Measurements from ENCODE around the gene SHISA6.

SHISA6 gene

DNA sequence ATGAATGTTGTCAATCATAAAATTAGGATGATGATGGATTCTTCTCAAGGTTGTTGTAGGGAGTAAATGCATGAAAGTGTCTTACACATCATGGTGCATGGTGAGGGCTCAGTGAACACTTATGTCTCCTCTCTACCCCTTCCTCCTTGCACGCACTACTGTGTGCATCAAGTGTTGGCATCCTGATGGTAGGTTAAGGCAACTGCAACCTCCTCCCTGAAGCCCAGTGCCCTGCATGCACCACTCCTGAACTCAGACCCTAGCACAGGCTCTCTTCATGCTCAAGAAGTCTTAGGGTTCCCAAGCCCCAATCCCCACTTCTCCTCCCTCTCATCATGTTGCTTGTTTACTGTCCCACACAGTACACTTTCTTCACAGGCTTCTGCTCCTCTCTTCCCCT lies 251.5 kb downstream of the SHISA6 start (continued):
- TF ChIP-seq ZNF565 (CRISPR knock-in tag; conservative IDR thresholded peaks at IDR 0.05; ENCODE audit: low read depth): no peak
- TF ChIP-seq ZFP30 (CRISPR knock-in tag; IDR thresholded peaks at IDR 0.05): no peak
- TF ChIP-seq BACH2 (CRISPR knock-in tag; IDR thresholded peaks at IDR 0.05; ENCODE audit: borderline replicate concordance): no peak
- no peak for TF ChIP-seq ZNF8 (CRISPR knock-in tag; IDR thresholded peaks at IDR 0.05)

DNA sequence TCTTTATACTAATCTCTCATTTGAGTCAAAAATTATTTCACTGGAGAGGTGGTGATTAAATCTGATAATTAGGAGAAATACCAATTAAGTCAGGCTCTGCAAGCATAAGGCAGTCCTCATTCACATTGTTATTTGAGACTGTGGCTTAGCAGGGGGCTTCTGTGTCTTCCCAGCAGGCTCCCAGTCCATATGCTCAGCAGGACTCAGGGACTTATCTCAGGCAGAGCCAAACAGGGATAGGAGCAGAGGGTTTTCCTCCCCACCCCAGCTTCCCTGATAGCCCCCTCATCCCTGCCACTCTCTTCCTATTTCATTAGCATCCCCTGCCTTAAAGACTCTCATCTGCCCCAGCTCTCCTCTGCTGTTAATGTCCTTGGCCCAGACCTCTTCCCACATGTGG lies 252.9 kb downstream of the SHISA6 start:
- TF ChIP-seq TOX (CRISPR knock-in tag; IDR thresholded peaks at IDR 0.05; ENCODE audit: borderline replicate concordance) (no peak), ARNTL (CRISPR knock-in tag; IDR thresholded peaks at IDR 0.05; ENCODE audit: borderline replicate concordance, low read depth) (no peak), ZNF565 (CRISPR knock-in tag; conservative IDR thresholded peaks at IDR 0.05; ENCODE audit: low read depth) (no peak), PPARA (CRISPR knock-in tag; IDR thresholded peaks at IDR 0.05; ENCODE audit: borderline replicate concordance) (no peak), ZFP30 (CRISPR knock-in tag; IDR thresholded peaks at IDR 0.05) (no peak), RARB (CRISPR knock-in tag; IDR thresholded peaks at IDR 0.05) (no peak), ZC3H10 (CRISPR knock-in tag; IDR thresholded peaks at IDR 0.05) (no peak), ZNF70 (CRISPR knock-in tag; IDR thresholded peaks at IDR 0.05) (no peak)
- ATAC-seq: no peak

DNA sequence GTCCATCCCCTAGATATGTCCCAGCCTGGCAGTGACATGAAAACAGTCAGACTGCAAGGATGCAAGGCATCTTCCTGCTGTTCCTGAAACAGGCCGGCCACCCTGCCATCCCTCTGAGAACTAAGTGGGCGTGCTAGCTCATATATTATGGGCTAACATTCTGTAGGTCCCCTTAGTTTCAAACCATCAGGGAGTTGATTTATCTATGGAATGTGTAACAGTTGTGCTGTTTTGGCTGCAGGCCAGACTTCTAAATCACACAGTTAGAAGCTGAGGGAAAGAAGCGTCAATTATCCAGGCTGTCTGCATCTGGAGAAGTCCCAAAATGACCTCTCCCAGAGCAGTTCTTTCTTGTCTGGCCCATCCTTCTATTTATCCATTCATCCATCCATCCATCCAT lies 254.6 kb downstream of the SHISA6 start:
- no peak for ATAC-seq
- TF ChIP-seq ZNF565 (CRISPR knock-in tag; conservative IDR thresholded peaks at IDR 0.05; ENCODE audit: low read depth) (no peak), TOX (CRISPR knock-in tag; IDR thresholded peaks at IDR 0.05; ENCODE audit: borderline replicate concordance) (no peak)
- TF ChIP-seq, protein P1, sequence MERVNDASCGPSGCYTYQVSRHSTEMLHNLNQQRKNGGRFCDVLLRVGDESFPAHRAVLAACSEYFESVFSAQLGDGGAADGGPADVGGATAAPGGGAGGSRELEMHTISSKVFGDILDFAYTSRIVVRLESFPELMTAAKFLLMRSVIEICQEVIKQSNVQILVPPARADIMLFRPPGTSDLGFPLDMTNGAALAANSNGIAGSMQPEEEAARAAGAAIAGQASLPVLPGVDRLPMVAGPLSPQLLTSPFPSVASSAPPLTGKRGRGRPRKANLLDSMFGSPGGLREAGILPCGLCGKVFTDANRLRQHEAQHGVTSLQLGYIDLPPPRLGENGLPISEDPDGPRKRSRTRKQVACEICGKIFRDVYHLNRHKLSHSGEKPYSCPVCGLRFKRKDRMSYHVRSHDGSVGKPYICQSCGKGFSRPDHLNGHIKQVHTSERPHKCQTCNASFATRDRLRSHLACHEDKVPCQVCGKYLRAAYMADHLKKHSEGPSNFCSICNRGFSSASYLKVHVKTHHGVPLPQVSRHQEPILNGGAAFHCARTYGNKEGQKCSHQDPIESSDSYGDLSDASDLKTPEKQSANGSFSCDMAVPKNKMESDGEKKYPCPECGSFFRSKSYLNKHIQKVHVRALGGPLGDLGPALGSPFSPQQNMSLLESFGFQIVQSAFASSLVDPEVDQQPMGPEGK (CRISPR knock-in tag; IDR thresholded peaks at IDR 0.05; ENCODE audit: borderline replicate concordance): no peak
- TF ChIP-seq, protein P2, sequence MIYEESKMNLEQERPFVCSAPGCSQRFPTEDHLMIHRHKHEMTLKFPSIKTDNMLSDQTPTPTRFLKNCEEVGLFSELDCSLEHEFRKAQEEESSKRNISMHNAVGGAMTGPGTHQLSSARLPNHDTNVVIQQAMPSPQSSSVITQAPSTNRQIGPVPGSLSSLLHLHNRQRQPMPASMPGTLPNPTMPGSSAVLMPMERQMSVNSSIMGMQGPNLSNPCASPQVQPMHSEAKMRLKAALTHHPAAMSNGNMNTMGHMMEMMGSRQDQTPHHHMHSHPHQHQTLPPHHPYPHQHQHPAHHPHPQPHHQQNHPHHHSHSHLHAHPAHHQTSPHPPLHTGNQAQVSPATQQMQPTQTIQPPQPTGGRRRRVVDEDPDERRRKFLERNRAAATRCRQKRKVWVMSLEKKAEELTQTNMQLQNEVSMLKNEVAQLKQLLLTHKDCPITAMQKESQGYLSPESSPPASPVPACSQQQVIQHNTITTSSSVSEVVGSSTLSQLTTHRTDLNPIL (CRISPR knock-in tag; IDR thresholded peaks at IDR 0.05; ENCODE audit: low read depth): no peak

DNA sequence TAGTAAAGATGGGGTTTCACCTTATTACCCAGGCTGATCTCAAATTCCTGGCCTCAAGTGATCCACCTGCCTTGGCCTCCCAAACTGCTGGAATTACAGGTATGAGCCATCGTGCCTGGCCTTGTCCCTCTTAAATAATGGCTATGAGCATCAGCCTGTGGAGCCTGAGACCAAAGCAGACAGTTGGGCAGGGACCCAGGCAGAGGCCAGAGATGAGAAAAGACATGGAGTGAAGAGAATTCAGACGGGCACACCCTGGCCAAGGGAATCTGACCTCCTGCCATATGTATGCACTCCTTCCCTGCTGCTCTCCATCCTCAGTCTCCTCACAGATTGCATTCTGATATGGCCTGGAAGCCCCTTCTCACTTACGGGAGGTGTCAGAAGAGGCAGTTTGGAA lies 258.9 kb downstream of the SHISA6 start:
- TF ChIP-seq OSR1 (CRISPR knock-in tag; IDR thresholded peaks at IDR 0.05) (no peak), SNAI2 (CRISPR knock-in tag; IDR thresholded peaks at IDR 0.05) (no peak), ESRRG (CRISPR knock-in tag; IDR thresholded peaks at IDR 0.05) (no peak), TCF4 (CRISPR knock-in tag; IDR thresholded peaks at IDR 0.05; ENCODE audit: borderline replicate concordance) (no peak), ISL1 (CRISPR knock-in tag; IDR thresholded peaks at IDR 0.05) (no peak), ZNF565 (CRISPR knock-in tag; conservative IDR thresholded peaks at IDR 0.05; ENCODE audit: low read depth) (no peak), BACH2 (CRISPR knock-in tag; IDR thresholded peaks at IDR 0.05; ENCODE audit: borderline replicate concordance) (no peak), TOX (CRISPR knock-in tag; IDR thresholded peaks at IDR 0.05; ENCODE audit: borderline replicate concordance) (no peak), ZFP30 (CRISPR knock-in tag; IDR thresholded peaks at IDR 0.05) (no peak)
- TF ChIP-seq, protein P2 (CRISPR knock-in tag; IDR thresholded peaks at IDR 0.05; ENCODE audit: low read depth): no peak
- TF ChIP-seq, protein P3, sequence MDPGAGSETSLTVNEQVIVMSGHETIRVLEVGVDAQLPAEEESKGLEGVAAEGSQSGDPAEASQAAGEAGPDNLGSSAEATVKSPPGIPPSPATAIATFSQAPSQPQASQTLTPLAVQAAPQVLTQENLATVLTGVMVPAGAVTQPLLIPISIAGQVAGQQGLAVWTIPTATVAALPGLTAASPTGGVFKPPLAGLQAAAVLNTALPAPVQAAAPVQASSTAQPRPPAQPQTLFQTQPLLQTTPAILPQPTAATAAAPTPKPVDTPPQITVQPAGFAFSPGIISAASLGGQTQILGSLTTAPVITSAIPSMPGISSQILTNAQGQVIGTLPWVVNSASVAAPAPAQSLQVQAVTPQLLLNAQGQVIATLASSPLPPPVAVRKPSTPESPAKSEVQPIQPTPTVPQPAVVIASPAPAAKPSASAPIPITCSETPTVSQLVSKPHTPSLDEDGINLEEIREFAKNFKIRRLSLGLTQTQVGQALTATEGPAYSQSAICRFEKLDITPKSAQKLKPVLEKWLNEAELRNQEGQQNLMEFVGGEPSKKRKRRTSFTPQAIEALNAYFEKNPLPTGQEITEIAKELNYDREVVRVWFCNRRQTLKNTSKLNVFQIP (CRISPR knock-in tag; IDR thresholded peaks at IDR 0.05; ENCODE audit: borderline replicate concordance, low read depth): no peak
- TF ChIP-seq, protein P1 (CRISPR knock-in tag; IDR thresholded peaks at IDR 0.05; ENCODE audit: borderline replicate concordance): no peak
- ATAC-seq: no peak

Data from SK-N-SH treated with all-trans-retinoic acid at 6 μM for 48 hours (cell line).